Measurements from ENCODE around the gene CCDC85B.

Gene CCDC85B

GRCh38 chr11:65857853-65858680, 32.4 kb upstream of the CCDC85B start, which contains the start of gene CFL1:
Gene CFL1 (minus strand): TSS chr11:65858180. CDS start chr11:65858099, 81 bp downstream.
- DNase-seq (ENCODE audit: low spot score) = peak; percentile 97

- DNase-seq (ENCODE audit: low spot score) = no peak
Observed at GRCh38 chr11:65858681-65859087, 31.8 kb upstream of the CCDC85B start.

GRCh38 chr11:65859095-65859811, 31.2 kb upstream of the CCDC85B start:
- DNase-seq (ENCODE audit: low spot score) = peak; percentile 99

- DNase-seq (ENCODE audit: low spot score) = no peak
Observed at GRCh38 chr11:65859812-65860277, 30.6 kb upstream of the CCDC85B start.

- peak; percentile 98 for DNase-seq (ENCODE audit: low spot score)
Observed at GRCh38 chr11:65860278-65861164, 30.0 kb upstream of the CCDC85B start, which contains the start of gene MUS81. Gene MUS81 (plus strand): TSS chr11:65860433. CDS start chr11:65860754, 321 bp downstream.

GRCh38 chr11:65861165-65861505, 29.3 kb upstream of the CCDC85B start:
- no peak for DNase-seq (ENCODE audit: low spot score)

GRCh38 chr11:65861533-65862183, 28.8 kb upstream of the CCDC85B start:
- DNase-seq (ENCODE audit: low spot score) = no peak

GRCh38 chr11:65862191-65862735, 28.2 kb upstream of the CCDC85B start:
- DNase-seq (ENCODE audit: low spot score) = no peak

- no peak for DNase-seq (ENCODE audit: low spot score)
Observed at GRCh38 chr11:65862941-65863888, 27.3 kb upstream of the CCDC85B start.

- DNase-seq (ENCODE audit: low spot score) = no peak
Observed at GRCh38 chr11:65863889-65864705, 26.4 kb upstream of the CCDC85B start.

GRCh38 chr11:65864706-65865471, 25.6 kb upstream of the CCDC85B start:
- no peak for DNase-seq (ENCODE audit: low spot score)

GRCh38 chr11:65865550-65866172, 24.8 kb upstream of the CCDC85B start:
- DNase-seq (ENCODE audit: low spot score) = no peak

GRCh38 chr11:65866509-65867283, 23.8 kb upstream of the CCDC85B start:
- no peak for DNase-seq (ENCODE audit: low spot score)

- DNase-seq (ENCODE audit: low spot score) = peak; percentile 55
Observed at GRCh38 chr11:65867284-65868071, 23.0 kb upstream of the CCDC85B start.

GRCh38 chr11:65868076-65868667, 22.3 kb upstream of the CCDC85B start:
- peak; percentile 80 for DNase-seq (ENCODE audit: low spot score)

GRCh38 chr11:65868907-65869306, 21.6 kb upstream of the CCDC85B start:
- DNase-seq (ENCODE audit: low spot score) = no peak

All from cerebellar cortex (tissue), 1 donor.